HepG2 (cell line): Measurements from ENCODE around the gene VAC14. TPM values are rescaled to one million over a fixed set of nuclear protein-coding genes. Genes with fewer than 3 reads are reported as not detected.
A peak's percentile ranks its signal among the peaks of the same experiment; 100 is the strongest.

Experiments used
- CTCF ChIP-seq: sonication (generic); formaldehyde crosslinking; IDR thresholded peaks from 2 replicates; pipeline ENCODE4 v1.5.0; 2020; ENCODE audit warnings: mild to moderate bottlenecking, missing genetic modification reagents, moderate library complexity
- FIP1L1 ChIP-seq: fragments of 200-400 bp; formaldehyde crosslinking; IDR thresholded peaks from 2 replicates; pipeline ENCODE4 v1.6.1; 2018; ENCODE audit warnings: low read depth, mild to moderate bottlenecking, low read length, moderate library complexity, borderline replicate concordance; ENCODE audit not compliant: insufficient read depth
- FOXK2 ChIP-seq: fragments of 450-650 bp; IDR thresholded peaks from 2 replicates; pipeline ENCODE4 v1.6.1; 2016
- HINFP ChIP-seq: sonication (generic); formaldehyde crosslinking; IDR thresholded peaks from 2 replicates; pipeline ENCODE4 v1.4.0; 2020; ENCODE audit warnings: low read depth, mild to moderate bottlenecking, missing genetic modification reagents
- KLF13 ChIP-seq: sonication (generic); formaldehyde crosslinking; IDR thresholded peaks from 2 replicates; pipeline ENCODE4 v1.4.0; 2020; ENCODE audit warnings: mild to moderate bottlenecking, missing genetic modification reagents
- MATR3 ChIP-seq: sonication (generic); formaldehyde crosslinking; IDR thresholded peaks from 2 replicates; pipeline ENCODE4 v1.4.0; 2020; ENCODE audit warnings: missing genetic modification reagents
- MEF2D ChIP-seq: sonication (generic); formaldehyde crosslinking; IDR thresholded peaks from 2 replicates; pipeline ENCODE4 v1.5.1; 2020; ENCODE audit warnings: mild to moderate bottlenecking, missing genetic modification reagents
- NFE2L1 ChIP-seq: sonication (generic); formaldehyde crosslinking; IDR thresholded peaks from 2 replicates; pipeline ENCODE4 v1.4.0; 2020; ENCODE audit warnings: missing genetic modification reagents, mild to moderate bottlenecking, borderline replicate concordance
- PAX8 ChIP-seq: sonication (generic); formaldehyde crosslinking; IDR thresholded peaks from 2 replicates; pipeline ENCODE4 v1.8.0; 2022; ENCODE audit warnings: mild to moderate bottlenecking, missing genetic modification reagents, borderline replicate concordance
- SALL2 ChIP-seq: sonication (generic); formaldehyde crosslinking; IDR thresholded peaks from 2 replicates; pipeline ENCODE4 v1.8.1; 2023; ENCODE audit warnings: mild to moderate bottlenecking, missing genetic modification reagents, inconsistent platforms
- SRY ChIP-seq: sonication (generic); formaldehyde crosslinking; IDR thresholded peaks from 2 replicates; pipeline ENCODE4 v1.8.0; 2022; ENCODE audit warnings: mild to moderate bottlenecking, missing genetic modification reagents
- TFDP2 ChIP-seq: sonication (generic); formaldehyde crosslinking; IDR thresholded peaks from 2 replicates; pipeline ENCODE4 v1.4.0; 2020; ENCODE audit warnings: missing genetic modification reagents
- ZBTB14 ChIP-seq: sonication (generic); formaldehyde crosslinking; IDR thresholded peaks from 2 replicates; pipeline ENCODE4 v1.4.0; 2020; ENCODE audit warnings: missing genetic modification reagents
- ZNF142 ChIP-seq: sonication (generic); formaldehyde crosslinking; IDR thresholded peaks from 2 replicates; pipeline ENCODE4 v1.4.0; 2020; ENCODE audit warnings: missing genetic modification reagents
- ZNF317 ChIP-seq: sonication (generic); formaldehyde crosslinking; IDR thresholded peaks from 2 replicates; pipeline ENCODE4 v1.5.0; 2020; ENCODE audit warnings: mild to moderate bottlenecking, missing genetic modification reagents
- ZNF724P ChIP-seq: sonication (generic); formaldehyde crosslinking; IDR thresholded peaks from 2 replicates; pipeline ENCODE4 v1.8.0; 2022; ENCODE audit warnings: missing genetic modification reagents, borderline replicate concordance
- polyA plus RNA-seq, 8 experiments: library from polyadenylated mRNA; depleted of rRNA in 3 of 8; stranded (reverse) in 7 of 8; unstranded in 1 of 8; fragments of >200 nt; fragmentation: Illumina TruSeq in 4 of 8; extraction: Trizol in 4 of 8; gene quantifications; 2 replicates each; pipeline versions ENCODE4 v1.2.1 to v1.2.3, GENCODE V29; 2011 to 2016; ENCODE audit warnings: low read depth in 4 of 8, missing spikeins in 1 of 8, mixed read lengths in 1 of 8; ENCODE audit not compliant: insufficient read depth in 1 of 8
- total RNA-seq, 5 experiments: library from RNA; depleted of rRNA; stranded (reverse); fragments of >200 nt; fragmentation: Illumina TruSeq; extraction: Trizol; gene quantifications; 2 replicates each; pipeline ENCODE4 v1.2.3, GENCODE V29; 2016; ENCODE audit warnings: low read depth in 1 of 5

VAC14 gene
- total and polyA plus RNA-seq, 2 of the 13 experiments (the other 11 are each of a cell fraction or from before 2014, with no cell fraction given) = 23.5 to 24.6 TPM

GRCh38 chr16:70681382-70682238, 119.3 kb downstream of the VAC14 start (continued):
- TF ChIP-seq KLF13 = peak; percentile 86; the same call in 1 of the 2 replicates
- no peak; the same call in 1 of the 2 replicates for TF ChIP-seq FIP1L1
- TF ChIP-seq SRY (CRISPR knock-in tag) = peak; percentile 26; the same call in 1 of the 2 replicates
- TF ChIP-seq CTCF = 0 out of 2 replicates have a peak, but pooled peaks have one; percentile 5
- TF ChIP-seq ZNF724P = peak; percentile 92; the same call in 1 of the 2 replicates
- TF ChIP-seq TFDP2 = no peak
- no peak for TF ChIP-seq FOXK2
- TF ChIP-seq ZBTB14 (CRISPR knock-in tag) = 0 out of 2 replicates have a peak, but pooled peaks have one; percentile 37
- TF ChIP-seq MATR3 = no peak
- TF ChIP-seq ZNF317 = peak; percentile 32; the same call in 1 of the 2 replicates
- TF ChIP-seq SALL2 (CRISPR knock-in tag) = peak; percentile 91
- TF ChIP-seq HINFP (CRISPR knock-in tag) = no peak; the same call in 1 of the 2 replicates
- peak; percentile 44; the same call in 1 of the 2 replicates for TF ChIP-seq ZNF142 (CRISPR knock-in tag)
- no peak for TF ChIP-seq NFE2L1 (CRISPR knock-in tag)
- TF ChIP-seq PAX8 = no peak
- TF ChIP-seq MEF2D (CRISPR knock-in tag) = peak; percentile 58; the same call in 1 of the 2 replicates
